OCI-LY7 (cell line): ENCODE results near the gene RSAD1. TPM values are rescaled to one million over a fixed set of nuclear protein-coding genes. Genes with fewer than 3 reads are reported as not detected.

Source experiments
- BruUV-seq: library from RNA; stranded (reverse); fragments of 400-500 nt; replicated peaks from 2 replicates; lab custom pipeline; 2021; lab: Mats Ljungman, UMichigan
- CTCF ChIA-PET: fragments of 300-600 bp; sonication (Branson Sonifier 250); formaldehyde crosslinking; loops from one replicate; lab custom pipeline; 2022; ENCODE audit warnings: antibody characterized with exemption; ENCODE audit not compliant: unreplicated experiment; lab: Charles Lee
- POLR2A ChIA-PET: fragments of 300-600 bp; sonication (Branson Sonifier 250); formaldehyde crosslinking; loops from one replicate; lab custom pipeline; 2022; ENCODE audit warnings: antibody characterized with exemption; lab: Charles Lee
- DNase-seq: peaks from one replicate; pipeline ENCODE4 v3.0.0-alpha.2; 2015; ENCODE audit warnings: low spot score
- H2AFZ ChIP-seq: fragments of 200-600 bp; sonication (generic), shearing (Covaris generic); 2 replicates; pipeline ENCODE4 v1.6.1; 2014; ENCODE audit warnings: mild to moderate bottlenecking, antibody characterized with exemption, low read length, moderate library complexity
- H3K27ac ChIP-seq: fragments of 200-600 bp; sonication (generic); 2 replicates; pipeline ENCODE4 v1.5.1; 2014; ENCODE audit warnings: mixed run types, low read depth, mild to moderate bottlenecking, moderate library complexity, low read length, inconsistent platforms; ENCODE audit not compliant: poor library complexity, severe bottlenecking
- H3K36me3 ChIP-seq: fragments of 200-600 bp; sonication (generic); 2 replicates; pipeline ENCODE4 v1.6.1; 2014; ENCODE audit warnings: mild to moderate bottlenecking, antibody characterized with exemption, low read length, moderate library complexity, mixed read lengths; ENCODE audit not compliant: insufficient read depth
- H3K4me1 ChIP-seq: fragments of 200-600 bp; sonication (generic); 2 replicates; pipeline ENCODE4 v1.5.1; 2014; ENCODE audit warnings: mild to moderate bottlenecking, low read length; ENCODE audit not compliant: insufficient read depth, poor library complexity, severe bottlenecking
- H3K4me2 ChIP-seq: fragments of 200-600 bp; sonication (generic); 2 replicates; pipeline ENCODE4 v1.6.1; 2014; ENCODE audit warnings: mild to moderate bottlenecking, low read length
- H3K4me3 ChIP-seq: fragments of 200-600 bp; sonication (generic); 2 replicates; pipeline ENCODE4 v1.5.1; 2014; ENCODE audit warnings: mild to moderate bottlenecking, low read depth, low read length; ENCODE audit not compliant: poor library complexity, severe bottlenecking
- H3K79me2 ChIP-seq: fragments of 200-600 bp; sonication (generic); 2 replicates; pipeline ENCODE4 v1.6.1; 2016; ENCODE audit warnings: low read depth, mild to moderate bottlenecking, low read length, moderate library complexity, mixed read lengths; ENCODE audit not compliant: insufficient read depth
- H3K9me2 ChIP-seq: fragments of 200-600 bp; sonication (generic); 2 replicates; pipeline ENCODE4 v1.6.1; 2016; ENCODE audit warnings: mild to moderate bottlenecking, low read length, mixed read lengths; ENCODE audit not compliant: insufficient read depth
- H3K9me3 ChIP-seq: fragments of 200-600 bp; sonication (generic); 2 replicates; pipeline ENCODE4 v1.6.1; 2014; ENCODE audit warnings: mild to moderate bottlenecking, mixed run types, low read length, mixed read lengths
- H4K20me1 ChIP-seq: fragments of 200-600 bp; sonication (generic); 2 replicates; pipeline ENCODE4 v1.6.1; 2014; ENCODE audit warnings: mild to moderate bottlenecking, antibody characterized with exemption, low read length, moderate library complexity, mixed read lengths; ENCODE audit not compliant: insufficient read depth
- CTCF ChIP-seq: fragments of 200-600 bp; sonication (generic); conservative IDR thresholded peaks from 2 replicates; pipeline ENCODE4 v1.5.1; 2014; ENCODE audit warnings: mild to moderate bottlenecking, antibody characterized with exemption, low read length, moderate library complexity, mixed read lengths
- EZH2phosphoT487 ChIP-seq: fragments of 200-600 bp; sonication (generic); IDR thresholded peaks from 2 replicates; pipeline ENCODE4 v1.6.1; 2018; ENCODE audit warnings: low read depth, borderline replicate concordance, mild to moderate bottlenecking, mixed run types, antibody characterized with exemption, low read length, moderate library complexity, mixed read lengths
- intact Hi-C: fragments of 100-400 bp; cut with micrococcal nuclease; formaldehyde crosslinking; loops from one replicate; pipeline ENCODE4 v1.10.0; 2022; ENCODE audit not compliant: unreplicated experiment
- total RNA-seq, 2 experiments: library from RNA; depleted of rRNA in 1 of 2; stranded (reverse); fragments of >200 nt in 1 of 2; shearing (Covaris generic) in 1 of 2; gene quantifications; 2 replicates each; pipeline ENCODE4 v1.2.3, GENCODE V29; 2014 to 2022

The RSAD1 gene
- total RNA-seq, 2 experiments from 2014 or later = 22.6 to 27.9 TPM

- ChIA-PET CTCF (no interaction called here), POLR2A (no interaction called here)
- no TSS peak for BruUV-seq
- no peak overlapping the region for H3K27ac ChIP-seq
- no peaks in the 10 kb centered on the region for H4K20me1 ChIP-seq
- no peak for DNase-seq
- H3K79me2 ChIP-seq = no peaks in the 10 kb centered on the region
- no peak overlapping the region for H2AFZ ChIP-seq
- H3K4me1 ChIP-seq = no peaks in the 10 kb centered on the region
- H3K4me3 ChIP-seq = no peak overlapping the region
- TF ChIP-seq CTCF (no peak), EZH2phosphoT487 (no peak)
- no peaks in the 10 kb centered on the region for H3K9me3 ChIP-seq
- intact Hi-C loops = no loop called here
- H3K36me3 ChIP-seq = no peaks in the 10 kb centered on the region
- no peak overlapping the region for H3K4me2 ChIP-seq
- H3K9me2 ChIP-seq = no peaks in the 10 kb centered on the region
Measured at GRCh38 chr17:50535407-50535806, 56.7 kb downstream of the RSAD1 start.

Other genes starting within 250 kb of the RSAD1 start
- gene TMEM92, start 204.4 kb upstream of the RSAD1 start, total RNA-seq (2014; rRNA removed; shearing (Covaris generic)) = not detected in 2 replicates
- gene TMEM92, start 204.4 kb upstream of the RSAD1 start, total RNA-seq (2022) = not detected in 2 replicates
- 22.4 and 22.5 TPM in 2 replicates for gene XYLT2, start 132.7 kb upstream of the RSAD1 start, total RNA-seq (2014; rRNA removed; shearing (Covaris generic))
- gene XYLT2, start 132.7 kb upstream of the RSAD1 start, total RNA-seq (2022) = 20.9 and 25.5 TPM in 2 replicates
- 80.2 and 85.1 TPM in 2 replicates for gene MRPL27, start 105.7 kb upstream of the RSAD1 start, total RNA-seq (2014; rRNA removed; shearing (Covaris generic))
- 63.9 and 68.8 TPM in 2 replicates for gene MRPL27, start 105.7 kb upstream of the RSAD1 start, total RNA-seq (2022)
- 25.2 and 34.0 TPM in 2 replicates for gene EME1, start 105.6 kb upstream of the RSAD1 start, total RNA-seq (2014; rRNA removed; shearing (Covaris generic))
- gene EME1, start 105.6 kb upstream of the RSAD1 start, total RNA-seq (2022) = 34.2 and 38.2 TPM in 2 replicates
- gene LRRC59, start 81.3 kb upstream of the RSAD1 start, total RNA-seq (2014; rRNA removed; shearing (Covaris generic)) = 81.9 and 87.4 TPM in 2 replicates
- 111 and 125 TPM in 2 replicates for gene LRRC59, start 81.3 kb upstream of the RSAD1 start, total RNA-seq (2022)
- 38.6 and 48.1 TPM in 2 replicates for gene ACSF2, start 52.6 kb upstream of the RSAD1 start, total RNA-seq (2014; rRNA removed; shearing (Covaris generic))
- 42.7 and 48.2 TPM in 2 replicates for gene ACSF2, start 52.6 kb upstream of the RSAD1 start, total RNA-seq (2022)
- gene CHAD, start 10.0 kb upstream of the RSAD1 start, total RNA-seq (2014; rRNA removed; shearing (Covaris generic)) = not detected in 2 replicates
- gene CHAD, start 10.0 kb upstream of the RSAD1 start, total RNA-seq (2022) = not detected in 2 replicates
- 3.0 and 5.0 TPM in 2 replicates for gene MYCBPAP, start 29.6 kb downstream of the RSAD1 start, total RNA-seq (2014; rRNA removed; shearing (Covaris generic))
- gene MYCBPAP, start 29.6 kb downstream of the RSAD1 start, total RNA-seq (2022) = 6.8 and 7.8 TPM in 2 replicates
- 0.28 TPM in 1 of 2 replicates, not detected in the other for gene EPN3, start 53.9 kb downstream of the RSAD1 start, total RNA-seq (2014; rRNA removed; shearing (Covaris generic))
- gene EPN3, start 53.9 kb downstream of the RSAD1 start, total RNA-seq (2022) = 0.11 TPM in 1 of 2 replicates, not detected in the other
- 4.5 and 8.3 TPM in 2 replicates for gene SPATA20, start 68.3 kb downstream of the RSAD1 start, total RNA-seq (2014; rRNA removed; shearing (Covaris generic))
- gene SPATA20, start 68.3 kb downstream of the RSAD1 start, total RNA-seq (2022) = 7.9 and 11.5 TPM in 2 replicates
- gene CACNA1G, start 81.9 kb downstream of the RSAD1 start, total RNA-seq (2014; rRNA removed; shearing (Covaris generic)) = not detected in 2 replicates
- not detected in 2 replicates for gene CACNA1G, start 81.9 kb downstream of the RSAD1 start, total RNA-seq (2022)
- gene ABCC3, start 156.0 kb downstream of the RSAD1 start, total RNA-seq (2014; rRNA removed; shearing (Covaris generic)) = not detected in 2 replicates
- not detected in 2 replicates for gene ABCC3, start 156.0 kb downstream of the RSAD1 start, total RNA-seq (2022)
- 25.7 and 27.7 TPM in 2 replicates for gene ANKRD40, start 229.1 kb downstream of the RSAD1 start, total RNA-seq (2014; rRNA removed; shearing (Covaris generic))
- 47.9 and 50.4 TPM in 2 replicates for gene ANKRD40, start 229.1 kb downstream of the RSAD1 start, total RNA-seq (2022)
- gene LUC7L3, start 240.7 kb downstream of the RSAD1 start, total RNA-seq (2014; rRNA removed; shearing (Covaris generic)) = 109 and 190 TPM in 2 replicates
- gene LUC7L3, start 240.7 kb downstream of the RSAD1 start, total RNA-seq (2022) = 190 and 206 TPM in 2 replicates